K562 (cell line): ENCODE data around the gene P3H4. TPM values are rescaled to one million over a fixed set of nuclear protein-coding genes. Genes with fewer than 3 reads are reported as not detected.

Experiments used
- ATAC-seq: fragments of 200-7000 bp; cut with Tn5 transposase; 3 replicates; pipeline ENCODE4 v1.9.1; 2020; ENCODE audit warnings: moderate library complexity
- BruUV-seq: library from RNA; stranded (reverse); fragments of 400-500 nt; replicated peaks from 2 replicates; lab custom pipeline; 2021; lab: Mats Ljungman, UMichigan
- CTCF ChIA-PET: fragments of 300-600 bp; formaldehyde crosslinking; extraction: SDS; loops from one replicate; lab custom pipeline; 2021; ENCODE audit warnings: low intra/inter-chr PET ratio; lab: Yijun Ruan, JAX
- POLR2A ChIA-PET: fragments of 300-600, 350-650 bp; sonication (Branson Sonifier 250); formaldehyde crosslinking; extraction: SDS; loops from one replicate; lab custom pipeline; 2021; ENCODE audit warnings: antibody characterized with exemption, inconsistent platforms; lab: Yijun Ruan, JAX
- DNase-seq, 4 experiments: peaks; one replicate each; pipeline versions ENCODE4 v3.0.0 to v3.0.0-alpha.2; 2011 to 2018; ENCODE audit warnings: low spot score in 3 of 4, mixed read lengths in 3 of 4; ENCODE audit errors: extremely low read depth in 1 of 4
- FAIRE-seq: peaks from 2 replicates; lab custom pipeline; 2011; peaks lifted over from hg19 to GRCh38; lab: Jason Lieb, UNC
- H2AFZ ChIP-seq: 2 replicates; pipeline ENCODE4 v1.6.0; 2011; ENCODE audit warnings: low read depth, low read length, control low read depth, inconsistent platforms
- H3K27ac ChIP-seq: fragments of 200-600 bp; 3 replicates; pipeline ENCODE4 v1.8.0; 2011; ENCODE audit warnings: low read depth, mild to moderate bottlenecking, control low read depth, inconsistent platforms, low read length, moderate library complexity, mixed read lengths; ENCODE audit errors: extremely low read depth
- H3K27me3 ChIP-seq, 2 experiments: fragments of 300-600 bp in 1 of 2; 2 replicates in 1 of 2; 3 replicates in 1 of 2; pipeline versions ENCODE4 v1.6.0 to v1.8.0; 2011; ENCODE audit warnings: inconsistent platforms in 2 of 2, low read length in 2 of 2, mild to moderate bottlenecking in 1 of 2, mixed read lengths in 1 of 2, moderate library complexity in 1 of 2; ENCODE audit not compliant: control insufficient read depth in 2 of 2, insufficient read depth in 2 of 2
- H3K36me3 ChIP-seq: fragments of 300-600 bp; 3 replicates; pipeline ENCODE4 v1.8.0; 2011; ENCODE audit warnings: mild to moderate bottlenecking, low read length, inconsistent platforms; ENCODE audit not compliant: control insufficient read depth, insufficient read depth
- H3K4me1 ChIP-seq, 2 experiments: fragments of 200-600 bp in 1 of 2; replicated peaks in 1 of 2; 2 replicates in 1 of 2; 3 replicates in 1 of 2; pipeline versions ENCODE4 v1.5.1 to v1.8.0; 2011; ENCODE audit warnings: inconsistent platforms in 2 of 2, low read length in 2 of 2, mild to moderate bottlenecking in 1 of 2, mixed read lengths in 1 of 2, moderate library complexity in 1 of 2; ENCODE audit not compliant: control insufficient read depth in 2 of 2, insufficient read depth in 2 of 2
- H3K4me2 ChIP-seq: 2 replicates; pipeline ENCODE4 v1.6.1; 2011; ENCODE audit warnings: low read length, control low read depth, inconsistent platforms, mixed read lengths; ENCODE audit not compliant: insufficient read depth
- H3K4me3 ChIP-seq: fragments of 200-600 bp; sonication (generic), shearing (Covaris generic); 2 replicates; pipeline ENCODE4 v1.5.1; 2016; ENCODE audit warnings: control low read depth, inconsistent platforms
- H3K79me2 ChIP-seq: fragments of 200-600 bp; 3 replicates; pipeline ENCODE4 v1.8.0; 2011; ENCODE audit warnings: low read length, inconsistent platforms; ENCODE audit not compliant: control insufficient read depth, insufficient read depth
- H3K9ac ChIP-seq, 2 experiments: 2 replicates each; pipeline versions ENCODE4 v1.6.0 to v1.6.1; 2011; ENCODE audit warnings: low read depth in 2 of 2, low read length in 2 of 2, control low read depth in 1 of 2, inconsistent platforms in 1 of 2, mild to moderate bottlenecking in 1 of 2, mixed read lengths in 1 of 2; ENCODE audit not compliant: insufficient read depth in 1 of 2
- H3K9me1 ChIP-seq: one replicate; pipeline ENCODE4 v1.6.0; 2011; ENCODE audit warnings: inconsistent platforms, mild to moderate bottlenecking, low read length, moderate library complexity; ENCODE audit not compliant: control insufficient read depth, insufficient read depth
- H3K9me3 ChIP-seq: replicated peaks from 2 replicates; pipeline ENCODE4 v1.5.1; 2011; ENCODE audit warnings: low read depth, low read length, inconsistent platforms; ENCODE audit not compliant: control insufficient read depth, insufficient read depth
- H4K20me1 ChIP-seq: replicated peaks from 2 replicates; pipeline ENCODE4 v1.6.1; 2011; ENCODE audit warnings: low read length, inconsistent platforms, mixed read lengths; ENCODE audit not compliant: control insufficient read depth, insufficient read depth
- BRF1 ChIP-seq: IDR thresholded peaks from 3 replicates; pipeline ENCODE4 v1.6.1; 2011; ENCODE audit warnings: borderline replicate concordance, mild to moderate bottlenecking; ENCODE audit not compliant: insufficient read length; ENCODE audit errors: extremely low read depth
- E2F3 ChIP-seq: fragments of 250-450 bp; sonication (Bioruptor Pico); IDR thresholded peaks from 2 replicates; pipeline ENCODE4 v1.4.0; 2020; ENCODE audit warnings: mild to moderate bottlenecking
- HSF4 ChIP-seq: fragments of 250-450 bp; sonication (Bioruptor Pico); IDR thresholded peaks from 2 replicates; pipeline ENCODE4 v2.1.2; 2022; ENCODE audit warnings: mild to moderate bottlenecking, moderate library complexity, borderline replicate concordance
- ZNF24 ChIP-seq: fragments of 450-650 bp; IDR thresholded peaks from 2 replicates; pipeline ENCODE4 v1.6.1; 2016
- WGBS: fragments of 100-300 bp; shearing (Covaris generic); methylation state at CpG from one replicate; pipeline ENCODE4 v1.1.6; 2016; ENCODE audit warnings: low coverage, mixed read lengths; ENCODE audit not compliant: insufficient coverage; ENCODE audit errors: missing lambda C conversion rate; 5-methylcytosine and 5-hydroxymethylcytosine counted together
- in situ Hi-C: fragments of 300-500 bp; cut with MboI; formaldehyde crosslinking; loops from 4 replicates; pipeline ENCODE4 v1.15.0; 2018; ENCODE audit warnings: inconsistent platforms, mixed read lengths
- intact Hi-C: fragments of 100-400 bp; cut with micrococcal nuclease; formaldehyde crosslinking; loops from 2 replicates; pipeline ENCODE4 v1.14.2; 2022
- polyA plus RNA-seq, 8 experiments: library from polyadenylated mRNA; depleted of rRNA in 4 of 8; stranded (reverse) in 5 of 8; unstranded in 3 of 8; fragments of >200 nt; fragmentation: Nextera tagmentation in 2 of 8; fragmentation: Illumina TruSeq in 1 of 8; extraction: Ambion mirVana in 2 of 8; extraction: Trizol in 1 of 8; gene quantifications; 2 replicates each; pipeline versions ENCODE4 v1.2.1 to v1.2.3, GENCODE V29; 2011 to 2014; ENCODE audit warnings: inconsistent platforms in 1 of 8, missing spikeins in 1 of 8
- total RNA-seq, 7 experiments: library from RNA; depleted of rRNA in 6 of 7; stranded (reverse); fragments of >200 nt in 6 of 7; fragmentation: Illumina TruSeq in 2 of 7; extraction: Trizol in 2 of 7; gene quantifications; 2 replicates each; pipeline versions ENCODE4 v1.2.1 to v1.2.3, GENCODE V29; 2011 to 2021; ENCODE audit warnings: low replicate concordance in 1 of 7
- TF ChIP-seq, protein P1 (sequence below): IDR thresholded peaks from 2 replicates; pipeline ENCODE4 v1.6.1; 2016; ENCODE audit warnings: missing genetic modification characterization, missing compliant biosample characterization

P3H4 gene
- total and polyA plus RNA-seq, 9 of the 15 experiments (the other 6 are each of a cell fraction or from before 2014, with no cell fraction given): 0.10 to 3.7 (median 1.0) TPM

DNA sequence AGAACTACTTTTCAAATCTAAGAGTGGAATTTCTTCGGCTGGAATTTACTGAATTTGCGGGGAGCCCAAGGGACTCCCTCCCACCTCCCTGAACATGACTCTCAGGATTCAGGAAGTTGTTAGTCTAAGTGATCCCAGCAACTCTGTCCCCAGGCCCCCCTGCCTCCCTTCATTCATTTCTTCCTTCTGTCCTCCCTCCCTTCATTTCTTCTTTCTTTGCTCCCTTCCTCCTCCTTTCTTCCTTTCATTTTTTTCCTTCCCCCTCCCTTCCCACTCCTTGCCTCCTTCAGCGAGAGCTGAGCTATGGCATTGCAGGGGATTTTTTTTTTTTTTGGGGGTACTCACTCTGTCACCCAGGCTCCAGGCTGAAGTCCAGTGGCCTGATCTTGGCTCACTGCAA is 14.4 kb downstream of the P3H4 start:
- peaks cover 45 to 54% of the 10 kb centered on the region in 2 experiments for H3K4me1 ChIP-seq
- in situ Hi-C loops (no loop called here), intact Hi-C loops (no loop called here)
- H3K36me3 ChIP-seq: no peaks in the 10 kb centered on the region
- H3K4me3 ChIP-seq: no peak overlapping the region
- H3K27ac ChIP-seq: no peak overlapping the region
- no peak for DNase-seq
- CTCF ChIA-PET: no interaction called here
- H3K27me3 ChIP-seq: no peaks in the 10 kb centered on the region
- no peak overlapping the region; a peak in 1 of 4 replicates for H3K9ac ChIP-seq
- H3K9me1 ChIP-seq: no peaks in the 10 kb centered on the region
- H2AFZ ChIP-seq: no peak overlapping the region
- H4K20me1 ChIP-seq: no peaks in the 10 kb centered on the region
- TF ChIP-seq ZNF24: peak; percentile 86
- TF ChIP-seq, protein P1, sequence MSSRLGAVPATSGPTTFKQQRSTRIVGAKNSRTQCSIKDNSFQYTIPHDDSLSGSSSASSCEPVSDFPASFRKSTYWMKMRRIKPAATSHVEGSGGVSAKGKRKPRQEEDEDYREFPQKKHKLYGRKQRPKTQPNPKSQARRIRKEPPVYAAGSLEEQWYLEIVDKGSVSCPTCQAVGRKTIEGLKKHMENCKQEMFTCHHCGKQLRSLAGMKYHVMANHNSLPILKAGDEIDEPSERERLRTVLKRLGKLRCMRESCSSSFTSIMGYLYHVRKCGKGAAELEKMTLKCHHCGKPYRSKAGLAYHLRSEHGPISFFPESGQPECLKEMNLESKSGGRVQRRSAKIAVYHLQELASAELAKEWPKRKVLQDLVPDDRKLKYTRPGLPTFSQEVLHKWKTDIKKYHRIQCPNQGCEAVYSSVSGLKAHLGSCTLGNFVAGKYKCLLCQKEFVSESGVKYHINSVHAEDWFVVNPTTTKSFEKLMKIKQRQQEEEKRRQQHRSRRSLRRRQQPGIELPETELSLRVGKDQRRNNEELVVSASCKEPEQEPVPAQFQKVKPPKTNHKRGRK (tag): peak; percentile 26; the same call in 1 of the 2 replicates
- no peak for TF ChIP-seq BRF1
- no peak for TF ChIP-seq HSF4
- TF ChIP-seq E2F3 (CRISPR knock-in tag): no peak
- no peak for ATAC-seq
- POLR2A ChIA-PET: no interaction called here
- no peak overlapping the region for H3K4me2 ChIP-seq
- H3K9me3 ChIP-seq: no peaks in the 10 kb centered on the region
- no peaks in the 10 kb centered on the region for H3K79me2 ChIP-seq
- WGBS: 80% methylated on average over 3 of the region's 3 CpGs
- no TSS peak for BruUV-seq
- no peak for FAIRE-seq
